Measurements from ENCODE around the gene GSE1. TPM values are rescaled to one million over a fixed set of nuclear protein-coding genes. Genes with fewer than 3 reads are reported as not detected.

Gene GSE1
- total RNA-seq, 4 donors from 2014 or later, result 54.2 to 155 (median 71.9) TPM

- Histone ChIP-seq H3K27me3 (no peaks in the 10 kb centered on the region), H3K36me3 (no peaks in the 10 kb centered on the region), H3K4me1 (peaks cover 30 to 62% of the 10 kb centered on the region in 2 donors), H3K27ac (no peak overlapping the region), H3K4me3 (replicated peaks in 1 of 3) (no peak overlapping the region), H3K9me3 (no peaks in the 10 kb centered on the region)
- 62 to 66% methylated on average over 7 to 11 of the region's 11 CpGs for WGBS, 2 donors
- peak; percentile 54 to 65 for DNase-seq
- TF ChIP-seq POLR2A (IDR thresholded peaks at IDR 0.05), result no peak
- no peak for TF ChIP-seq CTCF (IDR thresholded peaks at IDR 0.05)
- intact Hi-C loops (cut with DNase I), result loop anchor here (5.0 kb wide), 1 partner anchor 186 kb away; no protein-coding TSS in a partner anchor
Measured at GRCh38 chr16:85608515-85608885, 4.6 kb upstream of the GSE1 start.

GRCh38 chr16:85608887-85609286, 4.2 kb upstream of the GSE1 start:
- intact Hi-C loops (cut with DNase I), result loop anchor here (5.0 kb wide), 1 partner anchor 187 kb away; no protein-coding TSS in a partner anchor
- Histone ChIP-seq H3K36me3 (no peaks in the 10 kb centered on the region), H3K9me3 (no peaks in the 10 kb centered on the region), H3K27me3 (no peaks in the 10 kb centered on the region), H3K4me1 (peaks cover 30 to 62% of the 10 kb centered on the region in 2 donors), H3K27ac (no peak overlapping the region), H3K4me3 (replicated peaks in 1 of 3) (no peak overlapping the region)
- DNase-seq, result peak in 1 of 2 donors; percentile 26
- TF ChIP-seq POLR2A (IDR thresholded peaks at IDR 0.05) (no peak), CTCF (IDR thresholded peaks at IDR 0.05) (no peak)
- WGBS, 2 donors, result 81 to 93% methylated on average over 10 of the region's 10 CpGs

GRCh38 chr16:85609539-85609938, 3.6 kb upstream of the GSE1 start:
- no peaks in the 10 kb centered on the region for H3K9me3 ChIP-seq
- intact Hi-C loops (cut with DNase I), result loop anchor here (5.0 kb wide), 1 partner anchor 187 kb away; no protein-coding TSS in a partner anchor
- DNase-seq, result no peak
- no peak overlapping the region for H3K27ac ChIP-seq
- peaks cover 33 to 67% of the 10 kb centered on the region in 2 donors for H3K4me1 ChIP-seq
- WGBS, 2 donors, result 94 to 97% methylated on average over 7 of the region's 7 CpGs
- H3K36me3 ChIP-seq, result no peaks in the 10 kb centered on the region
- TF ChIP-seq POLR2A (IDR thresholded peaks at IDR 0.05) (no peak), CTCF (IDR thresholded peaks at IDR 0.05) (no peak)
- H3K4me3 ChIP-seq (replicated peaks in 1 of 3), result no peak overlapping the region
- H3K27me3 ChIP-seq, result no peaks in the 10 kb centered on the region

GRCh38 chr16:85610059-85610445, 3.1 kb upstream of the GSE1 start:
- WGBS, 2 donors, result 33 to 49% methylated on average over 8 to 9 of the region's 11 CpGs

More at GRCh38 chr16:85610059-85610445, 3.1 kb upstream of the GSE1 start:
- peak overlapping the region in 2 of 3 donors; percentile 90 to 96 for H3K27ac ChIP-seq
- TF ChIP-seq POLR2A (IDR thresholded peaks at IDR 0.05) (no peak), CTCF (IDR thresholded peaks at IDR 0.05) (no peak)
- no peak overlapping the region for H3K4me3 ChIP-seq (replicated peaks in 1 of 3)
- no peaks in the 10 kb centered on the region for H3K36me3 ChIP-seq
- intact Hi-C loops (cut with DNase I), result loop anchor here (5.0 kb wide), 1 partner anchor 48 kb away; no protein-coding TSS in a partner anchor
- H3K27me3 ChIP-seq, result no peaks in the 10 kb centered on the region
- H3K4me1 ChIP-seq, result peaks cover 36 to 69% of the 10 kb centered on the region in 2 donors
- no peaks in the 10 kb centered on the region for H3K9me3 ChIP-seq
- no peak for DNase-seq

All from thyroid gland (tissue), 4 donors.